ENCODE data around the gene CMPK1. TPM values are rescaled to one million over a fixed set of nuclear protein-coding genes. Genes with fewer than 3 reads are reported as not detected.

The CMPK1 gene
- total RNA-seq, 1 experiment from 2014 or later: 28.7 TPM

GRCh38 chr1:47385020-47385419 lies 51.4 kb downstream of the CMPK1 start:
- no peak overlapping the region for H4K5ac ChIP-seq (ENCODE audit: insufficient read length, low read depth, low read length)
- no peak overlapping the region for H2BK12ac ChIP-seq (ENCODE audit: insufficient read length, low read depth, low read length)
- H3K27me3 ChIP-seq (ENCODE audit: insufficient read depth, low read length): peaks cover 3% of the 10 kb centered on the region; the same call in 1 of the 2 replicates
- H2AK5ac ChIP-seq (ENCODE audit: insufficient read length, low read length): no peak overlapping the region
- DNase-seq: no peak
- no peaks in the 10 kb centered on the region for H3K4me1 ChIP-seq (ENCODE audit: insufficient read depth, low read length)
- no peaks in the 10 kb centered on the region for H3K36me3 Mint-ChIP-seq (ENCODE audit: insufficient read depth in 1 of 3, low read depth in 3 of 3)
- H4K20me1 ChIP-seq (ENCODE audit: control insufficient read depth, insufficient read depth, insufficient read length): no peaks in the 10 kb centered on the region
- no peak overlapping the region for H4K8ac ChIP-seq (replicated peaks; ENCODE audit: insufficient read length, low read depth, low read length)
- H2BK5ac ChIP-seq (ENCODE audit: insufficient read length, low read length): no peak overlapping the region
- no peak overlapping the region for H3K14ac ChIP-seq (ENCODE audit: insufficient read depth, low read length)
- H3K27ac Mint-ChIP-seq: no peak overlapping the region
- H3K23me2 ChIP-seq (ENCODE audit: insufficient read length, low read depth, low read length, poor library complexity, severe bottlenecking): no peaks in the 10 kb centered on the region
- H2BK20ac ChIP-seq (ENCODE audit: low read depth, low read length, poor library complexity, severe bottlenecking): no peak overlapping the region
- H3K4ac ChIP-seq (ENCODE audit: low read depth, low read length): no peak overlapping the region
- no peak overlapping the region for H3T11ph ChIP-seq (ENCODE audit: low read length)
- no peak overlapping the region for H3K56ac ChIP-seq (ENCODE audit: insufficient read length, low read depth, low read length)
- no peak overlapping the region for H3K27ac ChIP-seq (ENCODE audit: insufficient read length, low read depth, low read length)
- H3K9me3 Mint-ChIP-seq: no peaks in the 10 kb centered on the region
- no peaks in the 10 kb centered on the region for H3K9me3 ChIP-seq (ENCODE audit: control insufficient read depth, low read depth, low read length)
- H2BK15ac ChIP-seq (ENCODE audit: low read depth, low read length): no peak overlapping the region
- H3K4me3 Mint-ChIP-seq: no peak overlapping the region
- H2AFZ ChIP-seq (ENCODE audit: low read length): no peak overlapping the region
- no peak for TF ChIP-seq CTCF (conservative IDR thresholded peaks at IDR 0.05)
- no peak overlapping the region for H3K9ac ChIP-seq (ENCODE audit: extremely low read depth, insufficient read length, low read length)
- no peak overlapping the region for H3K18ac ChIP-seq (ENCODE audit: insufficient read length, low read depth, low read length)
- H3K27me3 Mint-ChIP-seq (ENCODE audit: low read depth): peaks cover 20% of the 10 kb centered on the region
- H3K4me2 ChIP-seq (ENCODE audit: insufficient read depth, insufficient read length, low read length): no peak overlapping the region
- H3K79me2 ChIP-seq (ENCODE audit: insufficient read depth, low read length): no peaks in the 10 kb centered on the region
- H3K23ac ChIP-seq (ENCODE audit: insufficient read length, low read depth, low read length): no peak overlapping the region
- no peak overlapping the region for H2BK120ac ChIP-seq (ENCODE audit: low read depth, low read length, poor library complexity, severe bottlenecking)
- WGBS (ENCODE audit: extremely low coverage, insufficient read length, low lambda C conversion rate): no CpG with 5 or more reads among the region's 6 CpGs
- peaks cover 0 to 2% of the 10 kb centered on the region in 2 experiments; a peak in 2 of 4 replicates for H3K4me1 Mint-ChIP-seq
- H4K91ac ChIP-seq (ENCODE audit: insufficient read length, low read depth, low read length): no peak overlapping the region
- no peaks in the 10 kb centered on the region for H3K79me1 ChIP-seq (ENCODE audit: insufficient read depth, low read depth, low read length, poor library complexity, severe bottlenecking)

All from H9 (cell line).